Measurements from ENCODE around the gene MYH9. TPM values are rescaled to one million over a fixed set of nuclear protein-coding genes. Genes with fewer than 3 reads are reported as not detected.

MYH9 gene
- total RNA-seq, 1 experiment from 2014 or later: 653 TPM

GRCh38 chr22:36417281-36417686 is 29.5 kb upstream of the MYH9 start:
- no peaks in the 10 kb centered on the region for H3K36me3 Mint-ChIP-seq (ENCODE audit: insufficient read depth, unreplicated experiment)
- H3K27me3 Mint-ChIP-seq (ENCODE audit: insufficient read depth, unreplicated experiment): no peaks in the 10 kb centered on the region
- ChIA-PET POLR2A (interaction anchor here (0.8 to 1.5 kb wide), 6 partner anchors 29 to 178 kb away, joined by 3 to 7 read pairs (median 4); partner anchors contain the start of genes APOL2 and MYH9), CTCF (interaction anchor here (1.0 kb wide), 1 partner anchor 89 kb away, joined by 3 read pairs; no protein-coding TSS in a partner anchor)
- H3K4me1 Mint-ChIP-seq (ENCODE audit: insufficient read depth, unreplicated experiment): no peaks in the 10 kb centered on the region
- no peak for TF ChIP-seq CTCF (IDR thresholded peaks at IDR 0.05; ENCODE audit: unreplicated experiment)
- DNase-seq (ENCODE audit: unreplicated experiment): peak; percentile 88
- no peak overlapping the region for H3K4me3 Mint-ChIP-seq (ENCODE audit: unreplicated experiment)
- H3K9me3 Mint-ChIP-seq (ENCODE audit: unreplicated experiment): no peaks in the 10 kb centered on the region
- intact Hi-C loops (cut with micrococcal nuclease): no loop called here
- peak overlapping the region; percentile 89 for H3K27ac Mint-ChIP-seq (ENCODE audit: low read depth, unreplicated experiment)
- no TSS peak for BruUV-seq (replicated peaks)

GRCh38 chr22:36415415-36416168 is 27.8 kb upstream of the MYH9 start:
- no peaks in the 10 kb centered on the region for H3K27me3 Mint-ChIP-seq (ENCODE audit: insufficient read depth, unreplicated experiment)
- intact Hi-C loops (cut with micrococcal nuclease): no loop called here
- DNase-seq (ENCODE audit: unreplicated experiment): no peak
- H3K36me3 Mint-ChIP-seq (ENCODE audit: insufficient read depth, unreplicated experiment): no peaks in the 10 kb centered on the region
- H3K27ac Mint-ChIP-seq (ENCODE audit: low read depth, unreplicated experiment): no peak overlapping the region
- TF ChIP-seq CTCF (IDR thresholded peaks at IDR 0.05; ENCODE audit: unreplicated experiment): no peak
- no peaks in the 10 kb centered on the region for H3K9me3 Mint-ChIP-seq (ENCODE audit: unreplicated experiment)
- BruUV-seq (replicated peaks): no TSS peak
- POLR2A ChIA-PET: interaction anchor here (0.9 to 2.1 kb wide), 4 partner anchors 10 to 66 kb away, joined by 3 to 11 read pairs (median 3); partner anchors contain the start of genes MYH9 and TXN2
- H3K4me3 Mint-ChIP-seq (ENCODE audit: unreplicated experiment): no peak overlapping the region
- peaks cover under 1% of the 10 kb centered on the region for H3K4me1 Mint-ChIP-seq (ENCODE audit: insufficient read depth, unreplicated experiment)
- CTCF ChIA-PET: interaction anchor here (0.6 to 0.7 kb wide), 2 partner anchors 14 to 43 kb away, joined by 4 read pairs; no protein-coding TSS in a partner anchor

- H3K27me3 Mint-ChIP-seq (ENCODE audit: insufficient read depth, unreplicated experiment): no peaks in the 10 kb centered on the region
- ChIA-PET POLR2A (interaction anchor here (1.4 kb wide), 1 partner anchor 88 kb away, joined by 3 read pairs; no protein-coding TSS in a partner anchor), CTCF (no interaction called here)
- H3K9me3 Mint-ChIP-seq (ENCODE audit: unreplicated experiment): no peaks in the 10 kb centered on the region
- no peak for TF ChIP-seq CTCF (IDR thresholded peaks at IDR 0.05; ENCODE audit: unreplicated experiment)
- intact Hi-C loops (cut with micrococcal nuclease): no loop called here
- no peak overlapping the region for H3K27ac Mint-ChIP-seq (ENCODE audit: low read depth, unreplicated experiment)
- no TSS peak for BruUV-seq (replicated peaks)
- no peaks in the 10 kb centered on the region for H3K36me3 Mint-ChIP-seq (ENCODE audit: insufficient read depth, unreplicated experiment)
- H3K4me1 Mint-ChIP-seq (ENCODE audit: insufficient read depth, unreplicated experiment): peaks cover 14% of the 10 kb centered on the region
- peak; percentile 59 for DNase-seq (ENCODE audit: unreplicated experiment)
- no peak overlapping the region for H3K4me3 Mint-ChIP-seq (ENCODE audit: unreplicated experiment)
Measured at GRCh38 chr22:36413022-36413775, 25.4 kb upstream of the MYH9 start.

Measured in MCF 10A (cell line).